ENCODE data around the gene STIMATE. TPM values are rescaled to one million over a fixed set of nuclear protein-coding genes. Genes with fewer than 3 reads are reported as not detected.
A peak's percentile ranks its signal among the peaks of the same experiment; 100 is the strongest.

STIMATE gene
- total RNA-seq, 2 donors from 2014 or later = 20.3 to 23.7 TPM

DNA sequence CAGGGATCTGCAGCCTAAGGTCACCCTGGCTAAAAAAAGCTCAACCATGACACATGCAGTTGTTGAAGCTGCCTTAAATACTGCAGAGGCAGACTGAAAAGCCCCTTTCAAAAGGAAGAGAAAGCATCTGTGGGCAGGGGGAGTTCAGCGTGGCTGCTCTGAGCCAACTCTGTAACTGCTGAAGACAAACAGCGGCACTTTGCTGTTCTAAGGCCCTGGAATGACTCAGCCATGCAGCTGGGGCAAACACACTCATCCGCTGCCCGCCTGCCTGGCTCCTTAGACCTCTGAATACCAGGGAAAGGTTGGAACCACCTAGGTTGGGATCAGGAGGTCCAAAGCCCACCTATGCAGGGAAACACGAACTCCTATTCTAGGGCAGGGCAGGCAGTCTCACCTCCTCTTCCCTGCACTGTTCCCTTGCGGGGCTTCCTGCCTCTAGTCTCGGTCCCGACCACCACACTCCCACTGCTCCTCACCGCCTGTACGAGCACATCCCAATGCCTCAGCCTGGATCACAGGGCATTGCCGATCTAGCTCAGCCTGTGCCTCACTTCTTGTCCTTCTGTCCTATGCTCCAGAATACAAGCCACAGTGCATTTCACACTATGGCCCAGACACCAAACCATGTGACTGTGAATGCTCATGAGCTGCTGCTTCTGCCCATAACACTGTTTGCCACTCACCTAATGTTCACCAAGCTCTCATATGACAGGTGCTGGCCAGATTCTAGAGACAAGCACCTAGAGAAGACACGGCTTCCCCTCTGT, 56.0 kb downstream of the STIMATE start:
- no peaks in the 10 kb centered on the region for H3K27me3 ChIP-seq (ENCODE audit: control insufficient read depth, insufficient read depth, low read length, poor library complexity, severe bottlenecking)
- H3K27ac Mint-ChIP-seq = peak overlapping the region; percentile 12
- no peak overlapping the region for H3K4me3 Mint-ChIP-seq
- H3K4me1 Mint-ChIP-seq = peaks cover 5% of the 10 kb centered on the region
- H3K9ac ChIP-seq (ENCODE audit: extremely low read depth, low read length, poor library complexity, severe bottlenecking) = no peak overlapping the region
- no peak overlapping the region for H3K4me3 ChIP-seq (ENCODE audit: low read length)
- H3K36me3 ChIP-seq (ENCODE audit: control insufficient read depth, insufficient read depth, low read length) = no peaks in the 10 kb centered on the region
- H3K4me1 ChIP-seq (ENCODE audit: control insufficient read depth, insufficient read depth, low read length) = peaks cover 6% of the 10 kb centered on the region
- no peaks in the 10 kb centered on the region for H3K27me3 Mint-ChIP-seq (ENCODE audit: insufficient read depth)
- no peak for DNase-seq
- no peak overlapping the region for H3K27ac ChIP-seq (ENCODE audit: low read depth, low read length)
- H3K36me3 Mint-ChIP-seq (ENCODE audit: low read depth) = peaks cover 2% of the 10 kb centered on the region
- WGBS, 2 experiments (ENCODE audit: insufficient coverage in 1 of 2, insufficient read length in 1 of 2) = 88 to 93% methylated on average over 4 to 12 of the region's 12 CpGs
- TF ChIP-seq CTCF (conservative IDR thresholded peaks at IDR 0.05) = no peak
- no peaks in the 10 kb centered on the region for H3K9me3 ChIP-seq (ENCODE audit: control insufficient read depth, low read length)
- no peaks in the 10 kb centered on the region for H3K9me3 Mint-ChIP-seq

DNA sequence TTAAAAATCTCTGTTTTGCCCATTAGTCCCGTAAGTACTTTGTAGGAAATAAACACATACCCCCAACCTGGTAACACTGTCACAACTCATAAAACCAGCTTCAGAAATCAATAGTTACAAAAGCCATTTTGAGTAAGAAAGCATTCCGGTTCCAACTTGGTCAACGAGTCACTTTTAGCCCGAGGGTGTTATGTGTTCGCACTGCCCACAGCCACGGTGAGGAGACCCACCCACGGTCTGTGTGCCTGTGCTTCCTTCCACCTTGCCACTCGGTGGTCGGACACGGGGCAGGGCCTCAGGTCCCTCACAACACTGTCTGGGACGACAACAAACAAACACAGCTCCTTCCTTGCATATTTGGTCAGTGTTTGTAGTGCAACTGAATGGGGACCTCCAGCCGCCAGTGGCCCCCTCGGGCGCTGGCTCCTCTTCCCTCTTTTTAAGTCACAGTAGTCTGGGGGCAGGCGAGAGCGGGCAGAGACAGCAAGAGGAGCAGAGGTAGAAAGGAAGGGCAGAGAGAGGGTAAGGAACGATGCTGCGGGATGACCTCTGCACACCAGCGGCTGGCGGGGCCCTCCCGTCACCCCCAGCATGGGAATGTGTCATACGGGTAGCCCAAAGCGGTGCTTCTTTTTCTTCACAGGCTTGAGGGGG, 57.3 kb downstream of the STIMATE start:
- peak overlapping the region; percentile 18 for H3K27ac Mint-ChIP-seq
- H3K36me3 ChIP-seq (ENCODE audit: control insufficient read depth, insufficient read depth, low read length) = no peaks in the 10 kb centered on the region

DNA sequence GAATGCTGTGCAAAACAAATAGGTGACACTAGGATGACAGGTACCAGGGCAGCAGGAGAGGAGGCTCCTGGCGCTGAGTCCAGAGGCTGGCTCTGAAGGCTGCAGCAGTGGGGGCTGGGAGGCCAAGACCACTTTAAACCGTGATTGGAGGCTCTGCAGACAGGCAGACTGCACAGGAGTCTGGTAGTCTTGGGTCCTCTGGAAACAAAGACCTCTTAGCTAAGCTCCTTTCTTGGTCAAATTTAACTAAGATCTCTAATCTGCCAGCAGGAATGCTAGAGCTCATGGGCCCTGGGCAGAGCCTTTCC, 58.1 kb downstream of the STIMATE start:
- no peak for DNase-seq
- H3K9me3 ChIP-seq (ENCODE audit: control insufficient read depth, low read length) = no peaks in the 10 kb centered on the region
- 83 to 87% methylated on average over 2 of the region's 2 CpGs for WGBS, 2 experiments (ENCODE audit: insufficient coverage in 1 of 2, insufficient read length in 1 of 2)

More for the DNA sequence above, 57.3 kb downstream of the STIMATE start:
- Mint-ChIP-seq H3K27me3 (ENCODE audit: insufficient read depth) (no peaks in the 10 kb centered on the region), H3K4me1 (peaks cover 11% of the 10 kb centered on the region), H3K9me3 (no peaks in the 10 kb centered on the region), H3K36me3 (ENCODE audit: low read depth) (peaks cover 4% of the 10 kb centered on the region), H3K4me3 (no peak overlapping the region)
- no peak for TF ChIP-seq CTCF (conservative IDR thresholded peaks at IDR 0.05)
- H3K4me3 ChIP-seq (ENCODE audit: low read length) = no peak overlapping the region
- no peak overlapping the region for H3K27ac ChIP-seq (ENCODE audit: low read depth, low read length)
- no peaks in the 10 kb centered on the region for H3K9me3 ChIP-seq (ENCODE audit: control insufficient read depth, low read length)
- no peak for DNase-seq
- peaks cover 10% of the 10 kb centered on the region for H3K4me1 ChIP-seq (ENCODE audit: control insufficient read depth, insufficient read depth, low read length)
- 92 to 93% methylated on average over 19 to 23 of the region's 23 CpGs for WGBS, 2 experiments (ENCODE audit: insufficient coverage in 1 of 2, insufficient read length in 1 of 2)
- no peak overlapping the region for H3K9ac ChIP-seq (ENCODE audit: extremely low read depth, low read length, poor library complexity, severe bottlenecking)
- H3K27me3 ChIP-seq (ENCODE audit: control insufficient read depth, insufficient read depth, low read length, poor library complexity, severe bottlenecking) = no peaks in the 10 kb centered on the region

More for the DNA sequence above, 58.1 kb downstream of the STIMATE start:
- Mint-ChIP-seq H3K9me3 (no peaks in the 10 kb centered on the region), H3K27ac (peak overlapping the region; percentile 87), H3K4me1 (peaks cover 19% of the 10 kb centered on the region), H3K27me3 (ENCODE audit: insufficient read depth) (no peaks in the 10 kb centered on the region), H3K36me3 (ENCODE audit: low read depth) (peaks cover 4% of the 10 kb centered on the region), H3K4me3 (no peak overlapping the region)
- peak overlapping the region; percentile 63 for H3K27ac ChIP-seq (ENCODE audit: low read depth, low read length)
- no peak overlapping the region for H3K9ac ChIP-seq (ENCODE audit: extremely low read depth, low read length, poor library complexity, severe bottlenecking)
- H3K4me3 ChIP-seq (ENCODE audit: low read length) = peak overlapping the region; percentile 23
- no peaks in the 10 kb centered on the region for H3K27me3 ChIP-seq (ENCODE audit: control insufficient read depth, insufficient read depth, low read length, poor library complexity, severe bottlenecking)
- peaks cover 10% of the 10 kb centered on the region for H3K4me1 ChIP-seq (ENCODE audit: control insufficient read depth, insufficient read depth, low read length)
- no peak for TF ChIP-seq CTCF (conservative IDR thresholded peaks at IDR 0.05)
- H3K36me3 ChIP-seq (ENCODE audit: control insufficient read depth, insufficient read depth, low read length) = no peaks in the 10 kb centered on the region
